Mammary epithelial cell (primary cell): Measurements from ENCODE around the gene SPON1.

Experiments used
- CTCF ChIP-seq, 2 donors: IDR thresholded peaks in 1 of 2; conservative IDR thresholded peaks in 1 of 2; 2 replicates each; pipeline ENCODE4 v1.5.1; 2011 to 2012; ENCODE audit warnings: inconsistent platforms in 2 of 2, low read length in 2 of 2, mild to moderate bottlenecking in 2 of 2, control low read depth in 1 of 2, low read depth in 1 of 2; ENCODE audit not compliant: insufficient read depth in 1 of 2; ENCODE audit errors: extremely low read depth in 1 of 2
- EZH2 ChIP-seq: IDR thresholded peaks from 2 replicates; pipeline ENCODE4 v1.6.1; 2012; ENCODE audit warnings: low read length, inconsistent platforms, borderline replicate concordance

DNA sequence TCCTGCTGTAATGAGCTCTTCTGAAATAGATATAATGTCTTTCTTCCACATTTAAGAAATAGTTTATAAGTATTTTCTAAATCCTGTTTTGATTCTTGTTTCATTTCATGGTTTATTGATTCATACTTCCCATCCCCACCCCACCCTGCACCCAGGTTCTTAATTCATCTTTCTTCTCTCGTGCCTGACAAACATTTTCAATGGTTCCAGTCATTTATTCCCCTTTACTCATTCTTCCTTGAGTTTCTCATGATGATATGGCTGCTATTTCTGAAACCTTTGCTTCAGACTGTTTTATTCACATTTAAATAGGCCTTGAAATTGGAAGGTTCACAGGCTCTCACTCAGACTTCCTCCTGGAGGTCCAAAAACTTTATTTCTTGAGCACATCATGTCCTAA lies 142.9 kb downstream of the SPON1 start:
- no peak for TF ChIP-seq EZH2
- no peak for TF ChIP-seq CTCF (conservative IDR thresholded peaks at IDR 0.05 in 1 of 2, IDR thresholded peaks at IDR 0.05 in 1 of 2; ENCODE audit: extremely low read depth in 1 of 2, insufficient read depth in 1 of 2, low read depth in 1 of 2, low read length in 2 of 2)
